HCT116 (cell line): ENCODE data around the gene PIK3C3. TPM values are rescaled to one million over a fixed set of nuclear protein-coding genes. Genes with fewer than 3 reads are reported as not detected.

ENCODE experiments used
- ATAC-seq: fragments of 200-7000 bp; cut with Tn5 transposase; 2 replicates; pipeline ENCODE4 v1.9.1; 2020; ENCODE audit warnings: mild to moderate bottlenecking, moderate library complexity
- BruUV-seq: library from RNA; stranded (reverse); fragments of 400-500 nt; replicated peaks from 2 replicates; lab custom pipeline; 2021; lab: Mats Ljungman, UMichigan
- CTCF ChIA-PET: fragments of 300-600 bp; sonication (Branson Sonifier 250); formaldehyde crosslinking; loops from one replicate; lab custom pipeline; 2021; ENCODE audit warnings: antibody characterized with exemption; lab: Charles Lee
- POLR2A ChIA-PET: fragments of 300-600, 350-600 bp; sonication (Branson Sonifier 250); formaldehyde crosslinking; loops from one replicate; lab custom pipeline; 2021; ENCODE audit warnings: antibody characterized with exemption; lab: Charles Lee
- RAD21 ChIA-PET, 2 experiments: fragments of 300-600 bp; sonication (Branson Sonifier 250); formaldehyde crosslinking; loops; one replicate each; lab custom pipeline; 2023; ENCODE audit warnings: low total read pairs in 2 of 2; ENCODE audit not compliant: uncharacterized antibody in 2 of 2, unreplicated experiment in 2 of 2, low non-redundant PET in 1 of 2; lab: Charles Lee
- DNase-seq: peaks from one replicate; pipeline ENCODE4 v3.0.0-alpha.2; 2010; ENCODE audit warnings: low read depth, low spot score
- H2AFZ ChIP-seq: fragments of 200-600 bp; shearing (Covaris generic), sonication (generic); 2 replicates; pipeline ENCODE4 v1.6.1; 2017; ENCODE audit warnings: low read depth, mixed run types, mixed read lengths, antibody characterized with exemption, low read length; ENCODE audit not compliant: poor library complexity, severe bottlenecking
- H3K27ac ChIP-seq: 2 replicates; pipeline ENCODE4 v1.5.1; 2012; ENCODE audit warnings: low read depth, low read length
- H3K27me3 ChIP-seq: fragments of 200-600 bp; sonication (generic); 2 replicates; pipeline ENCODE4 v1.6.1; 2016; ENCODE audit warnings: mixed run types, low read length, mixed read lengths; ENCODE audit not compliant: insufficient read depth
- H3K36me3 ChIP-seq, 2 experiments: fragments of 200-500 bp in 1 of 2; fragments of 200-600 bp in 1 of 2; sonication (Bioruptor generic) in 1 of 2; sonication (generic) in 1 of 2; 2 replicates each; pipeline versions ENCODE4 v1.5.1 to v1.6.1; 2014 to 2016; ENCODE audit warnings: low read length in 2 of 2, inconsistent platforms in 1 of 2, mixed read lengths in 1 of 2, mixed run types in 1 of 2; ENCODE audit not compliant: insufficient read depth in 2 of 2, control insufficient read depth in 1 of 2
- H3K4me1 ChIP-seq, 2 experiments: fragments of 200-600 bp in 1 of 2; sonication (generic) in 1 of 2; 2 replicates each; pipeline versions ENCODE4 v1.5.1 to v1.6.1; 2012 to 2017; ENCODE audit warnings: low read length in 2 of 2, inconsistent platforms in 1 of 2, mild to moderate bottlenecking in 1 of 2, mixed read lengths in 1 of 2, mixed run types in 1 of 2, moderate library complexity in 1 of 2; ENCODE audit not compliant: insufficient read depth in 2 of 2, control insufficient read depth in 1 of 2
- H3K4me2 ChIP-seq: fragments of 200-600 bp; sonication (generic); 2 replicates; pipeline ENCODE4 v1.6.1; 2017; ENCODE audit warnings: mixed run types, low read length, mixed read lengths
- H3K4me3 ChIP-seq, 2 experiments: fragments of 200-600 bp in 1 of 2; sonication (generic) in 1 of 2; replicated peaks in 1 of 2; 2 replicates each; pipeline ENCODE4 v1.5.1; 2011 to 2016; ENCODE audit warnings: low read length in 2 of 2, control low read depth in 1 of 2, low read depth in 1 of 2, mild to moderate bottlenecking in 1 of 2, mixed read lengths in 1 of 2, mixed run types in 1 of 2
- H3K79me2 ChIP-seq: fragments of 200-600 bp; sonication (generic); 2 replicates; pipeline ENCODE4 v1.6.1; 2017; ENCODE audit warnings: mild to moderate bottlenecking, mixed run types, low read length, moderate library complexity, mixed read lengths; ENCODE audit not compliant: insufficient read depth
- H3K9ac ChIP-seq: fragments of 200-600 bp; sonication (generic); 2 replicates; pipeline ENCODE4 v1.6.1; 2016; ENCODE audit warnings: low read length, mixed read lengths
- H3K9me2 ChIP-seq: fragments of 200-600 bp; sonication (generic), shearing (Covaris generic); 2 replicates; pipeline ENCODE4 v1.6.1; 2017; ENCODE audit warnings: mixed run types, mild to moderate bottlenecking, moderate library complexity; ENCODE audit not compliant: insufficient read depth
- H3K9me3 ChIP-seq, 2 experiments: fragments of 200-500 bp in 1 of 2; fragments of 200-600 bp in 1 of 2; sonication (Bioruptor generic) in 1 of 2; sonication (generic) in 1 of 2; 2 replicates each; pipeline ENCODE4 v1.6.1; 2014 to 2017; ENCODE audit warnings: low read length in 2 of 2, mixed read lengths in 2 of 2, inconsistent platforms in 1 of 2, low read depth in 1 of 2, mild to moderate bottlenecking in 1 of 2, mixed run types in 1 of 2, moderate library complexity in 1 of 2; ENCODE audit not compliant: control insufficient read depth in 1 of 2, insufficient read depth in 1 of 2
- H4K20me1 ChIP-seq: fragments of 200-600 bp; sonication (generic), shearing (Covaris generic); 2 replicates; pipeline ENCODE4 v1.6.1; 2017; ENCODE audit warnings: mixed run types, mild to moderate bottlenecking, moderate library complexity; ENCODE audit not compliant: insufficient read depth
- ATF3 ChIP-seq: IDR thresholded peaks from 2 replicates; pipeline ENCODE4 v1.6.1; 2012
- CBX3 ChIP-seq: IDR thresholded peaks from 2 replicates; pipeline ENCODE4 v1.6.1; 2012; ENCODE audit warnings: low read depth
- CEBPB ChIP-seq: IDR thresholded peaks from 2 replicates; pipeline ENCODE4 v1.6.1; 2012; ENCODE audit warnings: low read depth
- CTCF ChIP-seq, 3 experiments: fragments of 200-600 bp in 1 of 3; sonication (generic) in 1 of 3; IDR thresholded peaks in 2 of 3; conservative IDR thresholded peaks in 1 of 3; 2 replicates each; pipeline ENCODE4 v1.5.1; 2012 to 2017; ENCODE audit warnings: low read depth in 2 of 3, low read length in 2 of 3, antibody characterized with exemption in 1 of 3, borderline replicate concordance in 1 of 3, control low read depth in 1 of 3, mild to moderate bottlenecking in 1 of 3, mixed read lengths in 1 of 3, mixed run types in 1 of 3, moderate library complexity in 1 of 3; ENCODE audit not compliant: insufficient read depth in 1 of 3
- ELF1 ChIP-seq: IDR thresholded peaks from 2 replicates; pipeline ENCODE4 v1.6.1; 2012; ENCODE audit warnings: low read depth, borderline replicate concordance
- EZH2 ChIP-seq: fragments of 200-600 bp; sonication (generic); IDR thresholded peaks from 2 replicates; pipeline ENCODE4 v1.6.1; 2017; ENCODE audit warnings: antibody characterized with exemption, mixed run types
- EZH2phosphoT487 ChIP-seq: fragments of 200-600 bp; IDR thresholded peaks from 2 replicates; pipeline ENCODE4 v1.6.1; 2018; ENCODE audit warnings: antibody characterized with exemption, borderline replicate concordance
- JUND ChIP-seq: IDR thresholded peaks from 2 replicates; pipeline ENCODE4 v1.6.1; 2012
- MAX ChIP-seq: IDR thresholded peaks from 2 replicates; pipeline ENCODE4 v1.6.1; 2012
- POLR2AphosphoS5 ChIP-seq: IDR thresholded peaks from 2 replicates; pipeline ENCODE4 v1.6.1; 2011; ENCODE audit warnings: mild to moderate bottlenecking, low read depth, low read length, moderate library complexity
- RAD21 ChIP-seq: IDR thresholded peaks from 2 replicates; pipeline ENCODE4 v1.6.1; 2012; ENCODE audit warnings: low read depth, mild to moderate bottlenecking
- REST ChIP-seq: IDR thresholded peaks from 2 replicates; pipeline ENCODE4 v1.6.1; 2012; ENCODE audit warnings: low read depth
- SIN3A ChIP-seq: IDR thresholded peaks from 2 replicates; pipeline ENCODE4 v1.6.1; 2012; ENCODE audit warnings: low read depth
- SP1 ChIP-seq: IDR thresholded peaks from 2 replicates; pipeline ENCODE4 v1.6.1; 2012; ENCODE audit warnings: low read depth
- YY1 ChIP-seq: IDR thresholded peaks from 2 replicates; pipeline ENCODE4 v1.6.1; 2011; ENCODE audit warnings: low read length, low read depth, moderate library complexity, mild to moderate bottlenecking; ENCODE audit not compliant: insufficient replicate concordance; ENCODE audit errors: extremely low read depth
- ZBTB33 ChIP-seq: IDR thresholded peaks from 2 replicates; pipeline ENCODE4 v1.6.1; 2011; ENCODE audit warnings: mild to moderate bottlenecking, low read length, moderate library complexity; ENCODE audit not compliant: insufficient replicate concordance; ENCODE audit errors: extremely low read depth
- ZFX ChIP-seq: fragments of 450-650 bp; IDR thresholded peaks from 2 replicates; pipeline ENCODE4 v1.6.1; 2017
- ZNF274 ChIP-seq: fragments of 200-500 bp; sonication (Bioruptor generic); IDR thresholded peaks from 2 replicates; pipeline ENCODE4 v1.6.1; 2014; ENCODE audit warnings: mild to moderate bottlenecking, low read depth, low read length, inconsistent platforms
- intact Hi-C: fragments of 100-400 bp; cut with micrococcal nuclease; formaldehyde crosslinking; loops from 2 replicates; pipeline ENCODE4 v1.10.0; 2022
- total RNA-seq: library from RNA; stranded (reverse); gene quantifications from one replicate; pipeline ENCODE4 v1.2.1, GENCODE V29; 2021; ENCODE audit not compliant: unreplicated experiment

The PIK3C3 gene
- total RNA-seq, 1 experiment from 2014 or later: 40.4 TPM

- POLR2A ChIA-PET: no interaction called here
- Histone ChIP-seq H3K9me3 (no peaks in the 10 kb centered on the region), H3K9ac (no peak overlapping the region), H3K4me3 (no peak overlapping the region), H3K79me2 (no peaks in the 10 kb centered on the region), H3K4me2 (no peak overlapping the region), H3K4me1 (no peaks in the 10 kb centered on the region), H4K20me1 (no peaks in the 10 kb centered on the region), H3K9me2 (no peaks in the 10 kb centered on the region), H2AFZ (no peak overlapping the region), H3K27me3 (peaks cover 9% of the 10 kb centered on the region), H3K27ac (no peak overlapping the region), H3K36me3 (no peaks in the 10 kb centered on the region)
- CTCF ChIA-PET: no interaction called here
- DNase-seq: no peak
- BruUV-seq: no TSS peak
- intact Hi-C loops: no loop called here
- ATAC-seq: no peak
- no peak for TF ChIP-seq CEBPB
- TF ChIP-seq EZH2phosphoT487: no peak
- no peak for TF ChIP-seq CTCF (IDR thresholded peaks at IDR 0.05 in 2 of 3, conservative IDR thresholded peaks at IDR 0.05 in 1 of 3; ENCODE audit: borderline replicate concordance in 1 of 3, insufficient read depth in 1 of 3, low read depth in 2 of 3, low read length in 2 of 3)
- no peak for TF ChIP-seq YY1
- no peak for TF ChIP-seq CBX3
- no peak for TF ChIP-seq SIN3A
- no peak for TF ChIP-seq ZNF274
- TF ChIP-seq REST: no peak
- no peak for TF ChIP-seq ATF3
- TF ChIP-seq ZBTB33: no peak
- TF ChIP-seq ZFX: no peak
- no peak for TF ChIP-seq POLR2AphosphoS5
- TF ChIP-seq JUND: no peak
- no peak for TF ChIP-seq MAX
- TF ChIP-seq SP1: no peak
- no peak for TF ChIP-seq EZH2
- no peak for TF ChIP-seq RAD21
- no peak for TF ChIP-seq ELF1
- RAD21 ChIA-PET: no interaction called here
Measured at GRCh38 chr18:41923446-41923845, 31.6 kb upstream of the PIK3C3 start.
